Prostate gland (tissue), 2 donors: Measurements from ENCODE around the gene TSPYL6.

Experiments used
- POLR2A ChIP-seq: fragments of 450-650 bp; IDR thresholded peaks from one replicate; pipeline ENCODE4 v1.6.1; 2016; ENCODE audit warnings: antibody characterized with exemption, mild to moderate bottlenecking
- POLR2AphosphoS5 ChIP-seq: sonication (generic); formaldehyde crosslinking; IDR thresholded peaks from one replicate; pipeline ENCODE4 v1.6.1; 2017; ENCODE audit warnings: antibody characterized with exemption
- TF ChIP-seq, protein P1 (sequence below), 4 experiments: fragments of 200-600 bp in 2 of 4; fragments of 450-650 bp in 2 of 4; sonication (generic) in 2 of 4; IDR thresholded peaks; 1 replicate in 3 of 4; 2 replicates in 1 of 4; pipeline ENCODE4 v1.5.1; 2016 to 2019; ENCODE audit warnings: antibody characterized with exemption in 4 of 4, mild to moderate bottlenecking in 2 of 4, moderate library complexity in 2 of 4

DNA sequence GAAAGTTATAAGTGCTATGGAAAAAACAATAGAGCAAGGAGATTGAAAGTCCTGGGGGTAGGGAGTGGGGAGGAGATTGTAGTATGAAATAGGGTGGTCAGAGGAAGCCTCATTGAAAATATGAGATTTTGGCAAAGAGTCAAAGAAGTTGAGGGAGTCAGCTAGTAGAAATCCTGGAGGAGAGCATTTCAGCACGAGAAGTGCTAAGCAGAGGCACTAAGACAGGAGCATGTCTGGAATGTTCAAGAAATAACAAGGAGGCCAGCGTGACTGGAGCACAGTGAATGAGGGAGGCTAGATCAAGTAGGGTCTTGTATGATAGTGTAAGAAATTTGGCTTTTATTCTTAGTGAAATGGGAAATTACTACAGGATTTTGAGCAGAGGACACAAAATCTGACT, 2.1 kb upstream of the TSPYL6 start:
- TF ChIP-seq, protein P1, sequence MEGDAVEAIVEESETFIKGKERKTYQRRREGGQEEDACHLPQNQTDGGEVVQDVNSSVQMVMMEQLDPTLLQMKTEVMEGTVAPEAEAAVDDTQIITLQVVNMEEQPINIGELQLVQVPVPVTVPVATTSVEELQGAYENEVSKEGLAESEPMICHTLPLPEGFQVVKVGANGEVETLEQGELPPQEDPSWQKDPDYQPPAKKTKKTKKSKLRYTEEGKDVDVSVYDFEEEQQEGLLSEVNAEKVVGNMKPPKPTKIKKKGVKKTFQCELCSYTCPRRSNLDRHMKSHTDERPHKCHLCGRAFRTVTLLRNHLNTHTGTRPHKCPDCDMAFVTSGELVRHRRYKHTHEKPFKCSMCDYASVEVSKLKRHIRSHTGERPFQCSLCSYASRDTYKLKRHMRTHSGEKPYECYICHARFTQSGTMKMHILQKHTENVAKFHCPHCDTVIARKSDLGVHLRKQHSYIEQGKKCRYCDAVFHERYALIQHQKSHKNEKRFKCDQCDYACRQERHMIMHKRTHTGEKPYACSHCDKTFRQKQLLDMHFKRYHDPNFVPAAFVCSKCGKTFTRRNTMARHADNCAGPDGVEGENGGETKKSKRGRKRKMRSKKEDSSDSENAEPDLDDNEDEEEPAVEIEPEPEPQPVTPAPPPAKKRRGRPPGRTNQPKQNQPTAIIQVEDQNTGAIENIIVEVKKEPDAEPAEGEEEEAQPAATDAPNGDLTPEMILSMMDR (IDR thresholded peaks at IDR 0.05): no peak
- TF ChIP-seq POLR2A (no peak), POLR2AphosphoS5 (no peak)
